Liver (tissue), 3 donors: ENCODE measurements around the gene SAFB.

Experiments
- EGR1 ChIP-seq, 2 donors: IDR thresholded peaks; 2 replicates each; pipeline ENCODE4 v1.6.1; 2016 to 2018; ENCODE audit warnings: antibody characterized with exemption in 2 of 2, low read depth in 2 of 2
- GABPA ChIP-seq, 2 donors: IDR thresholded peaks in 1 of 2; conservative IDR thresholded peaks in 1 of 2; 2 replicates each; pipeline ENCODE4 v1.6.1; 2016; ENCODE audit warnings: antibody characterized with exemption in 2 of 2, mild to moderate bottlenecking in 1 of 2, moderate library complexity in 1 of 2
- RAD21 ChIP-seq, 2 donors: IDR thresholded peaks; 2 replicates each; pipeline ENCODE4 v1.6.1; 2016; ENCODE audit warnings: antibody characterized with exemption in 2 of 2, mild to moderate bottlenecking in 2 of 2
- YY1 ChIP-seq: IDR thresholded peaks from 2 replicates; pipeline ENCODE4 v1.6.1; 2016; ENCODE audit warnings: antibody characterized with exemption, mild to moderate bottlenecking
- TF ChIP-seq, protein P1 (sequence below): fragments of 150-350 bp; IDR thresholded peaks from 2 replicates; pipeline ENCODE4 v1.5.1; 2017; ENCODE audit warnings: improper control_type of control experiment, low read depth, low read length; ENCODE audit not compliant: missing input control
- TF ChIP-seq, protein P2 (sequence below): IDR thresholded peaks from 2 replicates; pipeline ENCODE4 v1.6.1; 2016; ENCODE audit warnings: antibody characterized with exemption
- TF ChIP-seq, protein P3 (sequence below): IDR thresholded peaks from 2 replicates; pipeline ENCODE4 v1.6.1; 2016; ENCODE audit warnings: antibody characterized with exemption
- donor health status: healthy.
- donor health status: healthy.

DNA sequence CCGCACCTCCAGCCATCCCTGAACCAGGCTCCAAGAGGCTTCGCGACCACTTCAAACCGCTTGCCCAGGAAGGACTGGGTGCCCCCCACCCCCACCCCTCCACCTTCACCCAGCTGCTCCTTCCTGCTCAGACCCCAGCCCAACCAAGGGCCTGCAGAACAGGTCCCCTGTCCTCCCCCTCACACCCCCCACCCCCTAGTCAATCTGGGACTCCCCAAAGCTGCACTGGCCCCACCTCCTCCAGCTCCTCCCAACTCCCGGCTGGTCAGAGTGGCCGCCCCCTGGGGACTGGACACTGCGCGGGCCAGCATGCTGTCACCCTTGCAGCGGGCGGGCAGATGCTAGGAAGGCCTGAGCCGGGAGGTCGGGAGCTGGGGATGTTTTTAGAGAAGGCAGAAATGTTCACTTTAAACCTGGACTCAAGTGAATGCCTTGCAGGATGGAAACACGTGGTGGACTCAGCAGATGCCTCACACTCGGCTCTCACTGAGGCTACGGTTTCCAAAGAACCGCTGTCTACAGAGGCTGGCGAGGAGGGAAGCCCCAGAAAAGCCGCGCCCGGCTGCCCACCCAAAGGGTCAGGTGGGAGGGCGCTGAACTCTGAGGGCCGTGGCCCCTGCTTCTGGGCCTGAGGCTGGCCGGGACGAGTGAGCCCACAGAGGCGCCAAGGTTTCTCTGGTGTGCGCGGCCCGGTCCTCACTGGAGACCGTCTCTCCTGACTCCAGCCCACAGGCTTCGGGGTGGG is 75.2 kb downstream of the SAFB start:
- TF ChIP-seq, protein P1, sequence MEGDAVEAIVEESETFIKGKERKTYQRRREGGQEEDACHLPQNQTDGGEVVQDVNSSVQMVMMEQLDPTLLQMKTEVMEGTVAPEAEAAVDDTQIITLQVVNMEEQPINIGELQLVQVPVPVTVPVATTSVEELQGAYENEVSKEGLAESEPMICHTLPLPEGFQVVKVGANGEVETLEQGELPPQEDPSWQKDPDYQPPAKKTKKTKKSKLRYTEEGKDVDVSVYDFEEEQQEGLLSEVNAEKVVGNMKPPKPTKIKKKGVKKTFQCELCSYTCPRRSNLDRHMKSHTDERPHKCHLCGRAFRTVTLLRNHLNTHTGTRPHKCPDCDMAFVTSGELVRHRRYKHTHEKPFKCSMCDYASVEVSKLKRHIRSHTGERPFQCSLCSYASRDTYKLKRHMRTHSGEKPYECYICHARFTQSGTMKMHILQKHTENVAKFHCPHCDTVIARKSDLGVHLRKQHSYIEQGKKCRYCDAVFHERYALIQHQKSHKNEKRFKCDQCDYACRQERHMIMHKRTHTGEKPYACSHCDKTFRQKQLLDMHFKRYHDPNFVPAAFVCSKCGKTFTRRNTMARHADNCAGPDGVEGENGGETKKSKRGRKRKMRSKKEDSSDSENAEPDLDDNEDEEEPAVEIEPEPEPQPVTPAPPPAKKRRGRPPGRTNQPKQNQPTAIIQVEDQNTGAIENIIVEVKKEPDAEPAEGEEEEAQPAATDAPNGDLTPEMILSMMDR: no peak
- TF ChIP-seq, protein P2, sequence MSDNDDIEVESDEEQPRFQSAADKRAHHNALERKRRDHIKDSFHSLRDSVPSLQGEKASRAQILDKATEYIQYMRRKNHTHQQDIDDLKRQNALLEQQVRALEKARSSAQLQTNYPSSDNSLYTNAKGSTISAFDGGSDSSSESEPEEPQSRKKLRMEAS: no peak
- TF ChIP-seq RAD21 (IDR thresholded peaks at IDR 0.05) (no peak), YY1 (no peak), EGR1 (IDR thresholded peaks at IDR 0.05; ENCODE audit: low read depth in 2 of 2) (no peak), GABPA (IDR thresholded peaks at IDR 0.05 in 1 of 2, conservative IDR thresholded peaks at IDR 0.05 in 1 of 2) (no peak)
- TF ChIP-seq, protein P3, sequence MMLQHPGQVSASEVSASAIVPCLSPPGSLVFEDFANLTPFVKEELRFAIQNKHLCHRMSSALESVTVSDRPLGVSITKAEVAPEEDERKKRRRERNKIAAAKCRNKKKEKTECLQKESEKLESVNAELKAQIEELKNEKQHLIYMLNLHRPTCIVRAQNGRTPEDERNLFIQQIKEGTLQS: no peak
